ENCODE data around the gene LDB2.

Gene LDB2

DNA sequence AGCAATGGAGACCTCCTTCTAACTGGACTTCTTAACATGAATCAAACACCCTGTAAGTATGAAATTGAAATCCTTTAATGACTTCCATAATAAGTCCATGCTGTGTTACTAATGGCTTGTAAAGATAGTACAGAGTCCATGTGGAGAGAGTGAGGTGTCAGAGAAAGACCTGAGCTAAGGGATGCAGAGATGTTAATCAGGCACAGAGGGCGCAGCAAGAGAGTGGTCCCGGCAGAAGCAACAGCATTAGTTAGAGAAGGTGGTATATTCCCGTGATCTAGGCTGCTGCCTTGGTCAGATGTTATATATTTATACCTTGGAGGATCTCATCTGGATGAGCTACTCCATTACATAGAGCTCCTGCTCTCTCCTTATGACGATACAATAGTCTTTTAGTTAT, 295.3 kb downstream of the LDB2 start:
- no peak overlapping the region for H2AFZ ChIP-seq (ENCODE audit: low read length, unreplicated experiment)

GRCh38 chr4:16598597-16599206, 299.7 kb downstream of the LDB2 start:
- H3K27ac ChIP-seq (ENCODE audit: low read depth, low read length) = no peak overlapping the region
- no peaks in the 10 kb centered on the region for H3K27me3 ChIP-seq (ENCODE audit: insufficient read depth, low read length)
- H3K36me3 ChIP-seq (ENCODE audit: insufficient read depth, low read length) = no peaks in the 10 kb centered on the region
- H3K79me2 ChIP-seq (ENCODE audit: control insufficient read depth, insufficient read depth, low read length, unreplicated experiment) = no peaks in the 10 kb centered on the region
- H3K4me3 ChIP-seq (ENCODE audit: low read depth, low read length) = no peak overlapping the region
- no peak overlapping the region for H2AFZ ChIP-seq (ENCODE audit: low read length, unreplicated experiment)
- H3K4me1 ChIP-seq (ENCODE audit: control insufficient read depth, insufficient read depth, low read length, unreplicated experiment) = peaks cover 5% of the 10 kb centered on the region

More for the DNA sequence above, 295.3 kb downstream of the LDB2 start:
- H3K27ac ChIP-seq (ENCODE audit: low read depth, low read length) = no peak overlapping the region
- peaks cover 1% of the 10 kb centered on the region for H3K4me1 ChIP-seq (ENCODE audit: control insufficient read depth, insufficient read depth, low read length, unreplicated experiment)
- H3K27me3 ChIP-seq (ENCODE audit: insufficient read depth, low read length) = no peaks in the 10 kb centered on the region
- no peaks in the 10 kb centered on the region for H3K79me2 ChIP-seq (ENCODE audit: control insufficient read depth, insufficient read depth, low read length, unreplicated experiment)
- H3K4me3 ChIP-seq (ENCODE audit: low read depth, low read length) = no peak overlapping the region
- no peaks in the 10 kb centered on the region for H3K36me3 ChIP-seq (ENCODE audit: insufficient read depth, low read length)

DNA sequence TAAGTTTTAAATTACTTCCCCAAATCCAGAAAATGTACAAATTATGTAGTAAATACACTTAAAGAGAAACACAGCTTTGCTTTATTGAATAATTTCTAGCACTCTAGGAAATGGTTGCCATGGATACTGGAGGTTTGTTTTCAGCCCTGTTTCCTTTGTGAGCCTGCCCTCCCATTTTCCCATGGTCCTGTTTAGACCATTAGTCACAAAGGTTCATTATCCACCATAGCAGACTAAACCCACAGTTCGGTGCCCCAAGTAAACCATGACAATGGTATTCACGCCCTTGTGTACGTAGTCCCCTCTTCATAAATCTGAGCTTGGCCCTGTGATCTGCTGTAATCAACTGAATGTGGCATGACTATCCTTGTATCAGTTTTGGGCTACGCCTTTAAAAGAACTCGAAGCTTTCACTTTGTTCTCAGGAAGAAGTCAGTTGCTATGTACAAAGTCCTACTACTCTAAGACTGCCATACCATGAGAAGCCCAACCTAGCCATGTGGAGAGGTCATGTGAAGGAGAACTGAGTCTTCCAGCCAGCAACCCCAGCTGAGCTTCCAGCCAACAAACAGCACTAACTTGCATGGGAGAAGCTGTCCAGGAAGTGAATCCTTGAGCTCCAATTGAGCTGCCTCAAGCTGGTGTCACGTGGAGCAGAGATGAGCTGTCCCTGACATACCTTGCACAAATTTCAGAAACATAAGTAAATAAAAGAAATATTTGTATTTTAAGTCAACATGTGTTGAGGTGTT, 300.4 kb downstream of the LDB2 start:
- no peak overlapping the region for H3K4me3 ChIP-seq (ENCODE audit: low read depth, low read length)
- H3K4me1 ChIP-seq (ENCODE audit: control insufficient read depth, insufficient read depth, low read length, unreplicated experiment) = peaks cover 5% of the 10 kb centered on the region
- H3K36me3 ChIP-seq (ENCODE audit: insufficient read depth, low read length) = no peaks in the 10 kb centered on the region
- H3K27ac ChIP-seq (ENCODE audit: low read depth, low read length) = peak overlapping the region; percentile 29; the same call in 1 of the 2 replicates
- H3K27me3 ChIP-seq (ENCODE audit: insufficient read depth, low read length) = no peaks in the 10 kb centered on the region
- H2AFZ ChIP-seq (ENCODE audit: low read length, unreplicated experiment) = peak overlapping the region; percentile 57
- no peaks in the 10 kb centered on the region for H3K79me2 ChIP-seq (ENCODE audit: control insufficient read depth, insufficient read depth, low read length, unreplicated experiment)

DNA sequence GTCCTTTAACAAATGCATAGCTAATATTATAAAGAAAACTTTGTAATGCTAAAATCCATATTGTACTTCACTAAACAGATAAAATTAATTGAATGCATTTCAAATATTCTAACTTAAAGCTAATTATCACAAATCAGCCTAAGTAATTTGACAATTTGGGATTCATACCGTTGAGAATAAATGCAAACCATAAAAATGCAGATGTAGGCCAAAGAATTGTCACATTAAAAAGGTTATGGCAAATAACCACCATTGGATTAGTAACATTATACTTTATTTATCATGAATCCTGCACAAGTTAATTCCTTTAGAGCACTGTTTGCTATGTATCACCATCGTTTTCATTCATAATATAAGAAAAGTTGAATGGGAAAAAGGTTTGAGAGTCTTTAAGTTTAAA, 301.0 kb downstream of the LDB2 start:
- no peaks in the 10 kb centered on the region for H3K79me2 ChIP-seq (ENCODE audit: control insufficient read depth, insufficient read depth, low read length, unreplicated experiment)
- H2AFZ ChIP-seq (ENCODE audit: low read length, unreplicated experiment) = no peak overlapping the region
- no peaks in the 10 kb centered on the region for H3K36me3 ChIP-seq (ENCODE audit: insufficient read depth, low read length)
- H3K4me1 ChIP-seq (ENCODE audit: control insufficient read depth, insufficient read depth, low read length, unreplicated experiment) = peaks cover 5% of the 10 kb centered on the region
- H3K27ac ChIP-seq (ENCODE audit: low read depth, low read length) = no peak overlapping the region
- H3K4me3 ChIP-seq (ENCODE audit: low read depth, low read length) = no peak overlapping the region
- no peaks in the 10 kb centered on the region for H3K27me3 ChIP-seq (ENCODE audit: insufficient read depth, low read length)

DNA sequence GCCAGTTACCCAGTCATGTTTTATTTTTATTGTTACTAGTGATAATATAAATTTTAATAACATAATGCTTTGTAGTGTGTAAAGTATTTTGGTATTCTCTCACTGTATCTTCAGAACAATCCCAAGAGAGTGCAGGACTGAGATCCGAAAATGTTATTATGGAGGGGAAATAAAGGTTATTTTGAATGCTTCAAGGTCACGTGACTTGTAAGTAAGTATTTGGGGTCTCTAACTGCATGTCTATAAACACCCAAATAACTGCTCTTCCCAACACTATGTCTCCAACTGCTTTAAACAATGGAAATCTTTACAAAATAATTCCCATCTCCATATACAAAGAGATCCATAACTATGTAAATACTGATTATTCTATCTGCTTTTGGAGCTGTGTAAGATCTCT, 302.2 kb downstream of the LDB2 start:
- H3K27ac ChIP-seq (ENCODE audit: low read depth, low read length) = no peak overlapping the region
- no peak overlapping the region for H3K4me3 ChIP-seq (ENCODE audit: low read depth, low read length)
- no peaks in the 10 kb centered on the region for H3K27me3 ChIP-seq (ENCODE audit: insufficient read depth, low read length)
- H3K4me1 ChIP-seq (ENCODE audit: control insufficient read depth, insufficient read depth, low read length, unreplicated experiment) = peaks cover 5% of the 10 kb centered on the region
- H3K36me3 ChIP-seq (ENCODE audit: insufficient read depth, low read length) = no peaks in the 10 kb centered on the region
- no peaks in the 10 kb centered on the region for H3K79me2 ChIP-seq (ENCODE audit: control insufficient read depth, insufficient read depth, low read length, unreplicated experiment)
- no peak overlapping the region for H2AFZ ChIP-seq (ENCODE audit: low read length, unreplicated experiment)

DNA sequence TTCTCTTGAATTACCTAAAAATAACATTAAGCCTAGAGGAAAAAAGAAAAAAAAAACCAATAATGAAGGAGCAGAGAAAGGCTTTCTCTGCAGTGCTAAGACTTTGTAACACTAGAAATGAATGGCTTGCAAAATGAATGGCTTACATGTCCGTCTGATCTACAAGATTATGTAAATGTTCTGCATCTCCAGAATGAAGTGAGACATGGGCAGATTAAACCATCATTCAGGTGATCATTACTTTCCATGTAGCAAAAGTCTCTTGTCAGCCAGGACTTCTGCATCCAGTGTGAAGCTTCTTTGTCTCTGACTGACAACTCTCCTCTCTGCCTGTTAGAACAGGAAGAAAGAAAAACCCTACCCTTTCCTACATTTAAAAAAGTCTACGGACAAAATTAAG, 304.3 kb downstream of the LDB2 start:
- H3K79me2 ChIP-seq (ENCODE audit: control insufficient read depth, insufficient read depth, low read length, unreplicated experiment) = no peaks in the 10 kb centered on the region
- H2AFZ ChIP-seq (ENCODE audit: low read length, unreplicated experiment) = no peak overlapping the region
- peaks cover 5% of the 10 kb centered on the region for H3K4me1 ChIP-seq (ENCODE audit: control insufficient read depth, insufficient read depth, low read length, unreplicated experiment)
- H3K4me3 ChIP-seq (ENCODE audit: low read depth, low read length) = no peak overlapping the region
- no peaks in the 10 kb centered on the region for H3K36me3 ChIP-seq (ENCODE audit: insufficient read depth, low read length)
- H3K27ac ChIP-seq (ENCODE audit: low read depth, low read length) = no peak overlapping the region
- no peaks in the 10 kb centered on the region for H3K27me3 ChIP-seq (ENCODE audit: insufficient read depth, low read length)

GRCh38 chr4:16593386-16593785, 305.1 kb downstream of the LDB2 start:
- Histone ChIP-seq H3K4me3 (ENCODE audit: low read depth, low read length) (no peak overlapping the region), H3K79me2 (ENCODE audit: control insufficient read depth, insufficient read depth, low read length, unreplicated experiment) (no peaks in the 10 kb centered on the region), H3K36me3 (ENCODE audit: insufficient read depth, low read length) (no peaks in the 10 kb centered on the region), H3K4me1 (ENCODE audit: control insufficient read depth, insufficient read depth, low read length, unreplicated experiment) (peaks cover 5% of the 10 kb centered on the region), H3K27ac (ENCODE audit: low read depth, low read length) (no peak overlapping the region), H3K27me3 (ENCODE audit: insufficient read depth, low read length) (no peaks in the 10 kb centered on the region), H2AFZ (ENCODE audit: low read length, unreplicated experiment) (no peak overlapping the region)

- H3K4me3 ChIP-seq (ENCODE audit: low read depth, low read length) = no peak overlapping the region
- no peaks in the 10 kb centered on the region for H3K4me1 ChIP-seq (ENCODE audit: control insufficient read depth, insufficient read depth, low read length, unreplicated experiment)
- H2AFZ ChIP-seq (ENCODE audit: low read length, unreplicated experiment) = no peak overlapping the region
- no peak overlapping the region for H3K27ac ChIP-seq (ENCODE audit: low read depth, low read length)
- no peaks in the 10 kb centered on the region for H3K27me3 ChIP-seq (ENCODE audit: insufficient read depth, low read length)
- H3K36me3 ChIP-seq (ENCODE audit: insufficient read depth, low read length) = no peaks in the 10 kb centered on the region
- H3K79me2 ChIP-seq (ENCODE audit: control insufficient read depth, insufficient read depth, low read length, unreplicated experiment) = no peaks in the 10 kb centered on the region
Observed at GRCh38 chr4:16591272-16591826, 307.1 kb downstream of the LDB2 start.

- no peaks in the 10 kb centered on the region for H3K36me3 ChIP-seq (ENCODE audit: insufficient read depth, low read length)
- H3K79me2 ChIP-seq (ENCODE audit: control insufficient read depth, insufficient read depth, low read length, unreplicated experiment) = no peaks in the 10 kb centered on the region
- H3K4me3 ChIP-seq (ENCODE audit: low read depth, low read length) = no peak overlapping the region
- H3K27me3 ChIP-seq (ENCODE audit: insufficient read depth, low read length) = no peaks in the 10 kb centered on the region
- no peak overlapping the region for H2AFZ ChIP-seq (ENCODE audit: low read length, unreplicated experiment)
- no peak overlapping the region for H3K27ac ChIP-seq (ENCODE audit: low read depth, low read length)
- H3K4me1 ChIP-seq (ENCODE audit: control insufficient read depth, insufficient read depth, low read length, unreplicated experiment) = peaks cover 4% of the 10 kb centered on the region
Observed at GRCh38 chr4:16590797-16591196, 307.6 kb downstream of the LDB2 start.

GRCh38 chr4:16588651-16589050, 309.8 kb downstream of the LDB2 start:
- Histone ChIP-seq H3K27ac (ENCODE audit: low read depth, low read length) (no peak overlapping the region), H2AFZ (ENCODE audit: low read length, unreplicated experiment) (no peak overlapping the region), H3K36me3 (ENCODE audit: insufficient read depth, low read length) (no peaks in the 10 kb centered on the region), H3K4me1 (ENCODE audit: control insufficient read depth, insufficient read depth, low read length, unreplicated experiment) (peaks cover 17% of the 10 kb centered on the region), H3K4me3 (ENCODE audit: low read depth, low read length) (no peak overlapping the region), H3K27me3 (ENCODE audit: insufficient read depth, low read length) (no peaks in the 10 kb centered on the region), H3K79me2 (ENCODE audit: control insufficient read depth, insufficient read depth, low read length, unreplicated experiment) (no peaks in the 10 kb centered on the region)

GRCh38 chr4:16588149-16588548, 310.3 kb downstream of the LDB2 start:
- Histone ChIP-seq H3K79me2 (ENCODE audit: control insufficient read depth, insufficient read depth, low read length, unreplicated experiment) (no peaks in the 10 kb centered on the region), H3K4me3 (ENCODE audit: low read depth, low read length) (no peak overlapping the region), H3K36me3 (ENCODE audit: insufficient read depth, low read length) (no peaks in the 10 kb centered on the region), H3K27ac (ENCODE audit: low read depth, low read length) (no peak overlapping the region), H3K4me1 (ENCODE audit: control insufficient read depth, insufficient read depth, low read length, unreplicated experiment) (peaks cover 17% of the 10 kb centered on the region), H2AFZ (ENCODE audit: low read length, unreplicated experiment) (no peak overlapping the region), H3K27me3 (ENCODE audit: insufficient read depth, low read length) (no peaks in the 10 kb centered on the region)
